ENCODE measurements around the gene ARMH1.
A peak's percentile ranks its signal among the peaks of the same experiment; 100 is the strongest.
"Not testable (repeated sequence)": the region's sequence is repeated elsewhere in the genome, so short reads cannot be mapped to it uniquely, and the experiment has no call there.

ARMH1 gene

GRCh38 chr1:44696789-44697345, 22.4 kb downstream of the ARMH1 start:
- peak; percentile 42 for DNase-seq

GRCh38 chr1:44698138-44698537, 23.6 kb downstream of the ARMH1 start:
- no peak for DNase-seq

GRCh38 chr1:44699375-44699774, 24.9 kb downstream of the ARMH1 start:
- not testable (repeated sequence) for DNase-seq

- no peak for DNase-seq
These were observed 26.1 kb downstream of the ARMH1 start for GRCh38 chr1:44700573-44700972.

GRCh38 chr1:44701141-44701573, 26.6 kb downstream of the ARMH1 start:
- no peak for DNase-seq

GRCh38 chr1:44705470-44705869, 31.0 kb downstream of the ARMH1 start:
- no peak for DNase-seq

GRCh38 chr1:44705938-44706337, 31.4 kb downstream of the ARMH1 start:
- DNase-seq: no peak

- DNase-seq: no peak
These were observed 32.8 kb downstream of the ARMH1 start for GRCh38 chr1:44707112-44707881.

- DNase-seq: peak; percentile 64
These were observed 33.7 kb downstream of the ARMH1 start for GRCh38 chr1:44707959-44708831.

- no peak for DNase-seq
These were observed 38.8 kb downstream of the ARMH1 start for GRCh38 chr1:44713321-44713781.

- no peak for DNase-seq
These were observed 40.0 kb downstream of the ARMH1 start for GRCh38 chr1:44714532-44714931.

- peak; percentile 84 for DNase-seq
These were observed 40.5 kb downstream of the ARMH1 start for GRCh38 chr1:44714944-44715571.

- DNase-seq: no peak
These were observed 42.6 kb downstream of the ARMH1 start for GRCh38 chr1:44717156-44717555.

- no peak for DNase-seq
These were observed 43.1 kb downstream of the ARMH1 start for GRCh38 chr1:44717653-44718052.

- DNase-seq: no peak
These were observed 43.6 kb downstream of the ARMH1 start for GRCh38 chr1:44718091-44718490.

GRCh38 chr1:44719318-44719717, 44.8 kb downstream of the ARMH1 start:
- DNase-seq: no peak

- no peak for DNase-seq
These were observed 45.8 kb downstream of the ARMH1 start for GRCh38 chr1:44720281-44720680.

GRCh38 chr1:44721485-44722361, 47.2 kb downstream of the ARMH1 start:
- peak; percentile 87 for DNase-seq

GRCh38 chr1:44723064-44723463, 48.5 kb downstream of the ARMH1 start:
- no peak for DNase-seq

GRCh38 chr1:44723496-44724295, 49.2 kb downstream of the ARMH1 start:
- DNase-seq: peak; percentile 34

- no peak for DNase-seq
These were observed 49.9 kb downstream of the ARMH1 start for GRCh38 chr1:44724296-44724954.

Measured in CD4-positive, alpha-beta T cell treated with Interleukin-10 for 1 hour (primary cell).